HT-29 (cell line): ENCODE results near the gene KLHL36. TPM values are rescaled to one million over a fixed set of nuclear protein-coding genes. Genes with fewer than 3 reads are reported as not detected.
A peak's percentile ranks its signal among the peaks of the same experiment; 100 is the strongest.

Source experiments
- DNase-seq: peaks from one replicate; pipeline ENCODE4 v3.0.0-alpha.2; 2015; ENCODE audit warnings: low spot score
- total RNA-seq: library from RNA; depleted of rRNA; stranded (reverse); fragments of >200 nt; shearing (Covaris generic); gene quantifications from 2 replicates; pipeline ENCODE4 v1.2.3, GENCODE V29; 2014; rRNA removed

The KLHL36 gene
- 64.9 and 70.1 TPM in 2 replicates for total RNA-seq

DNA sequence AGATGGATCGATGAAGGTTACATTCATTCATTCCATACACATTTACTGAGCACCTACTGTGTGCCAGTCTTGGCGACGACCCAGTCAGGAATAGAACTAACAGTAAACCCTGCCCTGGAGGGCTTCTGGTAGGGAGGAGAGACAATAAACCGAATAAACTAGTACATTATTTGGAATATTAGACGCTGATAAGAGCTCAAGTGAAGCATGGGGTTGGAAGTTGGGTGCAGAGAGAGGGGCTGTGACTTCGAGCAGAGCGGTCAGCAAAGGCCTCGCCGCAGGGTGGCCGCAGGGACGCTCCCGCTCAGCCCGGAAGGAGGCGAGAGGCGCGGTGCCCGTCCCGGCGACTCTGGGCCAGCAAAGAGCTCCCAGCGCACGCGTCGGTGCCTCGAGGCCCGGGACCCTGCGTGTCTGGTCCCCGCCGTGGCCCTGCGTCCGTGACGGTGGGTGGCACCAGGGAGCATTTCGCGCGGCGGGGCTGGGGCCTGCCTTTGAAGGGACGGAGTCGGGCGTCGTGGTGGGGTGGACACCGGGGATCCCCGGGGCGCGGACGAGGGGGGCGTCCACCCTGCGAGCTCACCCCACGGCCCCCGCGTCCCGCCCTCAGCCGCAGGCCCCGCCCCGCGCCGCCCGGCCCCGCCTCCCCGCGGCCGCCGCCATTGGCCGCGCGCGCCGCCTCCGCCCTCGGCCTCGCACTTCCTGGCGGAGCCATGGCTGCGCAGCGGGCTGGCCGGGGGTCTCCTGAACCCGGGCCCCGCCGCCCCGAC lies at the start of gene KLHL36:
Gene KLHL36 (plus strand): TSS at position 684 of the 767 bp plus-strand sequence. CDS start 2,357 bp downstream, outside the sequence.
- peak; percentile 28 for DNase-seq

DNA sequence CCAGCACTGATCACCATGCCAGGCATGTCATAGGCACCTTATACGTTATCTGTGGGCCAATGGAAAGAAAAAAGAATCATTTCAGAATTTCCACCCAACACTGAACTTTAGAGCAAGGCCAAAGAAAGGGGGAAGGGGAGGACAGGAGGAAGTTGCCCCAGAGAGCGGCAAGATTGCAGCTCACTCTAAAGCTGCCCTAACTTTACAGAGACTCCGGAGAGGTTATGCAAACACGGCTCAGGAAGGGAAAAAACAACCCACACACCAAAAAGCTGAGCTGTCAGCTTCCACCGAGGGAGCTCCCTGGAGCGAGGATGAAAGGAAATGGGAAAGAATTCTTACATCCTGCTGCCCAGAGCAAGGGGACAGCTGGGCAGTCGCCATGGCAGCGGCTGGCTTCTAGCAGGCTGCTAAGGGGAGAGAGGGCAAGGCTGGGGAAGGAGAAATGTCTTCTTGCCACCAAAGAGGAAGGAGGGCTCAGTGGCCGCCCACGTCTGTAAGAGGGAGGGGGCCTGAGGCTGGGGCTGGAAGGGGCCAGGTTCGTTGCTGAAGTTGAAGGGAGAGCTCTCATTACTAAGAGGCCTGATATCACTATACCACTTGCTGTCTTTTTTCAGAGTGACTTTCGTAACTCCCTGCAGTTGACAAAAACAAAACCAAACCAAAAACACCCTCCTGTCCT lies 48.6 kb upstream of the KLHL36 start:
- DNase-seq: no peak

- no peak for DNase-seq
Observed at GRCh38 chr16:84600343-84601229, 47.7 kb upstream of the KLHL36 start.

DNA sequence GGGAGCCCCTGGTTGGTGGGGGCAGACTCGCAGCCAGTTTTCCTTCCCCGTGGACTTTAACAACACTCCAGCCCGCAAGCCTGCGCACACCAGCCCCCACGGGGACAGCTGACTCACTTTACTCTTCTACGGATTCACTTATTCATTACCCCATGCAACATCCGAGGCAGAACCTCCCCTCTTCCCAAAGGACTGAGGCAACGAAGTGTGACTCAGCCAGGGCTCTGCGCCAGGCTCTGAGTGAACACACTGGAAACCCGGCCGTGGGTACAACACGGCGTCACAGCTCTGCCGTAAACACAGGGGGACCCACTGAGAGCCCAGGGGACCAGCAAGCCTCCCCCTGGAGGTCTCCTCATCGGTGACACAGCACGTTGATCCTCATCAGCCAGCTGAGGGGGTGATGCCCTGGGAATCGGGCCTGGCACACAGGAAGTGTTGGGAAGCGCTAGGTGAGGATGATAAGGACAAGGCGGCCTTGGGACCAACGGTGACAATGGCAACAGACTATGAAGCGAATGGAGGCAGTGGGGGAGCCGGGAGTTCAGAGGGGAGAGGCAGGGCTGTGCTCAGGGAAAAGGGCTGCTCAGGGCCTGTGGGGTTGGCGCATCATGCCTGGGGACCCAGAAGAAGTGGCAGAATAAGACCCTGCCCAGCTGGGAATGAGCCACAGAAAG lies 45.0 kb upstream of the KLHL36 start:
- DNase-seq: no peak

DNA sequence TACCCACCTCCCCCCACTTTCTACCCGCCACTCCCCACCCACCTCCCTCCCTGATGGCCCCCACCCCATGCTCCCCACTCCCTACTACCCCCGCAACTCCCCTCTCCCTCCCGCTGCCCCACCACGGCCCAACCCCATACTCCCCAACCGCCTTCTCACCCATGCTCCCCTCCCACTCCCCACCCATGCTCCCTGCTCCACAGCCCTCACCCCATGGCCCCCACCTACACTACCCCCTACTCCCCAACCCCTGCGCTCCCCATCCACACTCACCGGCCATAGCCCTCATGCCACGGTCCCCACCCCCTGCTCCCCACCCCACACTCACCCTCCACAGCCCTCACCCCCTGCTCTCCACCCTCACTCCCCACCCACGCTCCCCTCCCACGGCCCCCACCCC lies 44.4 kb upstream of the KLHL36 start:
- DNase-seq: no peak

GRCh38 chr16:84604477-84605013 lies 43.8 kb upstream of the KLHL36 start:
- DNase-seq: no peak

- DNase-seq: no peak
Observed at GRCh38 chr16:84605339-84605848, 42.9 kb upstream of the KLHL36 start.

DNA sequence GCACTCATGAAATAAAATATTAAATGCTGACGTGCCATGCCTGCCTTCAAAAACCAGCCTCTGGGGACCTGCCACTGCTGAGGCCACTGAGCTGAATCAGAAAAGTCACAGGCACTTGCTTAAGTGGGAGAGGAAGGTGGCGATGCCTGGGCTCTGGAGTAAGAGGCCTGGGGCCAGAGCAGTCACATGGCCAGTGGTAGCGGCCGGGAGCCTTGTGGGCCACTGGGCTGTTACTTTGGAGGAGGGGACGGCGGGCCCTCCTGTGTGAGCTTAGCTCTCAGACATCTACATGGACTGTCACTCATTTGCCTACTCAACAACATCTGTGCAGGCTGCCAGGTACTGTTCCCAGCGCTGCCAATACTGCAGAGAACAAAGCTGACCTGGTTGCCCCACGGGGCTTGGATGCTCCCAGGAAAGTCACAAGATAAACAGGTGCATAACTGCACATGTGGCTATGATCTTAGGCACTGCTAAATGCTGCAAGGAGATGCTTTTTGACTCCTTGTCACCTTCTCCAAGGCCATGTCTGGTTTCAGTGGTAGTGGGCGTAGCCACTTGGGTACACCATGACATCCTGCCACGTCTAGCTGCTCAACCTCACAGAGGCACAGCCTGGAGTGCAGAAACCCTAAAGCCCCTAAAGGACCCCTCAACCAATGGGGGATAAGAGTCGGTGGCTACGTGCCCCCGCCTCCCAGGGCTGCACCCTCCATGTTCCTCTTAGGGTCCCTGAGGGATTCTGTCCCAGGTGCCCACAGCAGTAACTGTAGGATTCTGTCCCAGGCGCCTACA lies 42.0 kb upstream of the KLHL36 start:
- no peak for DNase-seq

- no peak for DNase-seq
Observed at GRCh38 chr16:84607061-84607460, 41.2 kb upstream of the KLHL36 start.

- DNase-seq: no peak
Observed at GRCh38 chr16:84607694-84608093, 40.6 kb upstream of the KLHL36 start.

GRCh38 chr16:84608282-84608681 lies 40.0 kb upstream of the KLHL36 start:
- DNase-seq: no peak

DNA sequence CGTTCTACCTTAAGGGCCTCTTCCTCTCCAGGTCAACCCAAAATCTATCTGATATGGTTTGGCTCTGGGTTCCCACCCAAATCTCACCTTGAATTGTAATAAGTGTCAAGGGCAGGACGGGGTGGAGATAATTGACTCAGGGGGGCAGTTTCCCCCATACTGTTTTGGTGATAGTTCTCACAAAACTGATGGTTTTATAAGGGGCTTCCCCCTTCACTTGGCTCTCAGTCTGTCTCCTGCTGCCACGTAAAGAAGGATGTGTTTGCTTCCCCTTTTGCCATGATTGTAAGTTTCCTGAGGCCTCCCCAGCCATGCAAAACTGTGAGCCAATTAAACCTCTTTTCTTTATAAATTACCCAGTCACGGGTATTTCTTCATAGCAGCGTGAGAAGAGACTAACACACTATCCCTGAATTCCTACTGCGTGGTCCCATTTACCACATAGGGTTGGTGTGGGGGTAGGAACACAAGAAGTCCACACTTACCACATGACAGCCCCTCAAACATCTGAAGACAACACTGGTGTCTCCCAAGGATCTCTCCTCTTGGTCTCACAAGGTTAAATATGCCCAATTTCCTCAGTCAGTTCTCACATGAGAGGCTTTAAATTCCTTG lies 38.6 kb upstream of the KLHL36 start:
- DNase-seq: no peak

GRCh38 chr16:84610376-84610775 lies 37.9 kb upstream of the KLHL36 start:
- no peak for DNase-seq

DNA sequence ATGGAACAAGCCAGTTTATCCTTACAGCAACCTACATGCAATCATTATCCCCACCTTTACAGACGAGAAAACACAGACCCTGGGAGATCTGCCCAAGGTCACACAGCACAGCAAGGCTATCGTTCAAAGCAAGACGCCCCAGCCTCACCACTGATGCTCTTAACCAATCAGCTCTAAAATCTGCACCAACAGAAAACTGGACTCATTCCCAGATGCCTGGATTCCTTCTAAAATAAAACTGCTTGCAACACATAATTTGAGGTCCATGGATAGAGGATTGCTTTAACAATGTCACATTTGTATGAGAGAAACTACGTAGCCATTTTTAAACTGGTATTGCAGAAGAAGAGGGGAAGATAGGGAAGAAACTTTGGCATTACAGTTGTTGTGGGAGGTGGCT lies 37.3 kb upstream of the KLHL36 start:
- no peak for DNase-seq

- DNase-seq: no peak
Observed at GRCh38 chr16:84612686-84613085, 35.6 kb upstream of the KLHL36 start.

DNA sequence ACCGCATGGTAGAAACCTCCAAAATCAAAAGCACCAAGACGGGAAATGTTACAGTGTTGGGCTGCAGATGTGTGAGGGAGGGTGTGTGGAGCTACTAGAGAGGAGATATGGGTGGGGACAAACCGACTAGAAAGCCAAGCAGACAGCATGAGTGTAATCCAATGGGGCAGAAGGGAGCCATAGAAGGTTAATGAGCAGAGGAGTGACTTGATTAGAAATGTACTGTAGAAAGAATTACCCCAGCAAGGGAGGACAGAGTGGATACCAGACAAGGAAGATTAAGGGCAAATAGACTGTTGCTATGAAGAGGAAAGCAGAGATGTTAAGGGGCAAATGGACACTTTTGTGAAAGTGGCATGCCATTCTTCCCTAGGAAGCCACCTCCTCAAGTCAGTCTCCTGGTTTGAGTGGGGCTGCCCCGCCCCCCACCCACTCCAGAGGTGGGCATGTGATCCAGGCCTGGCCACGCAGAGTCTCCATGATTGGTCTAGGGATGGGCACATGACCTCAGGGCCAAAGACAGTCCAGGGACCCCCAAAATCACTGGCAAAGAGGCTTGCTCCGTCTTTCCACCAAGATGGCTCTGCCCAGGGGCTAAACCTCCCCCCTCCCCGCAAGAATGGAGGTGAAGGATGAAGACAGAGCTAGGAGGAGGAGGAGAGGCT lies 34.8 kb upstream of the KLHL36 start:
- DNase-seq: no peak

GRCh38 chr16:84614073-84614459 lies 34.2 kb upstream of the KLHL36 start:
- no peak for DNase-seq

GRCh38 chr16:84614623-84614967 lies 33.7 kb upstream of the KLHL36 start:
- no peak for DNase-seq
